GM21367 (cell line): ENCODE data around the gene HYAL3.
"Not testable (repeated sequence)": the region's sequence is repeated elsewhere in the genome, so short reads cannot be mapped to it uniquely, and the experiment has no call there.

ENCODE experiments used
- ATAC-seq: cut with Tn5 transposase; IDR thresholded peaks from one replicate; pipeline ENCODE4 v1.9.1; 2021; ENCODE audit not compliant: unreplicated experiment

HYAL3 gene

DNA sequence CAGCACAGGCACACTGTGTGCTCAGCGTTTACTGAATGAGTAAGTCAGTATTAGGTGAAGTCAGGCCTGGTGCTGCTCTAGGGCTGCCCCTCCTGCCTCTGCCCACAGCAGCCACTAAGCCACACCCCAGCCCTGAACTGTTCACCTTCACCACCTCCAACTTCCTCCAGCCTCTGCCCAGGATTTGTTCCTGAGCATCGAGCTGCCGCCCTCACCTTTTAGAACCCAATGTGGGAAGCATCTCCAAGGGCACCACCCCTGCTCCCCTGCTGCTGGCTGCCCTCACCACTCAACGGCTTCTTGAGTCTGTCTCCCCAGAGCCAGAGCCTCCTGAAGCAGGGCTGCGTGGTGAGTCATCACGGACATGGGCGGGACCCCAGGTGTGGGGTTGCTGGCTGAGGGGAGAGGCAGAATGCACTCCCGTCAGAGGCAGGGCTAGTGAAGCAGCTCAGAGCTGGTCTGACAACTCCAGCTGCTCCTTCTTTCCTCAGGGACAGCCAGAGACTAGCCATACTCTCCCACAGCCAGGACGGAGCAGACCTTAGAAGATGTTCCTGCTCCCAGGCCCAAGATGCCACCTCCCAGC lies 17.5 kb upstream of the HYAL3 start:
- no peak for ATAC-seq

DNA sequence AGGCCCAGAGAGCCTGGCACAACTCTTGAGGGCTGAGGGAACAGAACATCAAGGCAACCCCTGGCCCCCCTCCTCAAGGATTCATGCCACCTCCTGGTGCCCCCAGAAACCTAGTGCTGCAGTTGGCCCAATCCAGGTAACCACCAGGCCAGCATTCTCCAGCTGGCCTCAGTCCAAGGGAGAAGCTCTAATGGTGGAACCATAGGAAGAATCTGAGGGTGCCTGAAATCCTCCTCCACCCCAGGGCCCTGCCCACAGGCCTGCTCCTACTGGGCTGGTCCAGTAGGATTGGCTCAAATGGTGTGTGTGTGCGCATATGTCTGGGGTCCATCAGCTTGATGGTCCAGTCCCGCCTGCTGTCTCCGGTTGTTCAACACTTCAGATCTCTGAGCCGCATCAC lies 15.6 kb upstream of the HYAL3 start:
- ATAC-seq = no peak

DNA sequence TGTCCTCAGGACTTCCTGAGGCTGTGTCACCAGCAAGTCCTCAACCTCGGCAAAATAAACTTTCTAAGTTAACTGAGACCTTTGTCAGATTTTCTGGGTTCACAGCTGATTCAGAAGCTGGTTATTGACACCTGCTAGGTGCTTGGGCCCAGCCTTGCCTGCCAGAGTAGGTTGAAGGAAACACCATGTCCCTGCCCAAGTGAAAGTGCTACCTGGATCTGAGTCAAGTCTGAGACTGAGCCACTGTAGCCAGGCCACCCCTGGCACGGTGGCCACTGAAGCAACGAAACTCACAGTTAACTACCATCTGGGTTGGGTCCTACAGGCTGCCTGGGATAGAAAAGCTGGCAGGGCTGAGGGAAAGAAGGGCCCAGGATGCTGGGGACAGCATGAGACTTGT lies 15.1 kb upstream of the HYAL3 start:
- ATAC-seq = no peak

DNA sequence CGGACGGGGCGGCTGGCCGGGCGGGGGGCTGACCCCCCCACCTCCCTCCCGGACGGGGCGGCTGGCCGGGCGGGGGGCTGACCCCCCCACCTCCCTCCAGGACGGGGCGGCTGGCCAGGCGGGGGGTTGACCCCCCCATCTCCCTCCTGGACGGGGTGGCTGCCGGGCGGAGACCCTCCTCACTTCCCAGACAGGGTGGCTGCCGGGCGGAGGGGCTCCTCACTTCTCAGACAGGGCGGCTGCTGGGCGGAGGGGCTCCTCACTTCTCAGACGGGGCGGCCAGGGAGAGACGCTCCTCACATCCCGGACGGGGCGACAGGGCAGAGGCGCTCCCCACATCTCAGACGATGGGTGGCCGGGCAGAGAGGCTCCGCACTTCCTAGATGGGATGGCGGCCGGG lies 12.8 kb upstream of the HYAL3 start:
- not testable (repeated sequence) for ATAC-seq

DNA sequence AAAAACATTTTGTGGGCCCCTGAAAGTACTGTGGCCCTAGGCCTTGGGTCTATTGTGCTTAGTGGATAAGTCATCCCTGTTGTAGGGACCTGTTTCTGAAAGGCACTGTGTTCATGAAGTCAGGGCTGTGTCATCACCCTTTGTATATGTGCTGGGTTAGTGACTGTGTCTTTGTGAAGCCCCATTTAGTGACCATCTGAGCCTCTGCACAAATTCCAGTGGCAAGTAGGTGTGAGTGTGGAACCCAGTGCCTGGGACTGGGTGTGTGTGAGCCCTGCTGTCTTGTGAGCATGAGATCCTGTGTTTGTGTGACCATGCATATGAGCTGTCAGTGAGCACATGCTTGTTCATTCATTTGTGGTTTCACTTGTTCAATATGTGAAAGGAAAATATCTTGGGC lies 5.4 kb upstream of the HYAL3 start:
- no peak for ATAC-seq

DNA sequence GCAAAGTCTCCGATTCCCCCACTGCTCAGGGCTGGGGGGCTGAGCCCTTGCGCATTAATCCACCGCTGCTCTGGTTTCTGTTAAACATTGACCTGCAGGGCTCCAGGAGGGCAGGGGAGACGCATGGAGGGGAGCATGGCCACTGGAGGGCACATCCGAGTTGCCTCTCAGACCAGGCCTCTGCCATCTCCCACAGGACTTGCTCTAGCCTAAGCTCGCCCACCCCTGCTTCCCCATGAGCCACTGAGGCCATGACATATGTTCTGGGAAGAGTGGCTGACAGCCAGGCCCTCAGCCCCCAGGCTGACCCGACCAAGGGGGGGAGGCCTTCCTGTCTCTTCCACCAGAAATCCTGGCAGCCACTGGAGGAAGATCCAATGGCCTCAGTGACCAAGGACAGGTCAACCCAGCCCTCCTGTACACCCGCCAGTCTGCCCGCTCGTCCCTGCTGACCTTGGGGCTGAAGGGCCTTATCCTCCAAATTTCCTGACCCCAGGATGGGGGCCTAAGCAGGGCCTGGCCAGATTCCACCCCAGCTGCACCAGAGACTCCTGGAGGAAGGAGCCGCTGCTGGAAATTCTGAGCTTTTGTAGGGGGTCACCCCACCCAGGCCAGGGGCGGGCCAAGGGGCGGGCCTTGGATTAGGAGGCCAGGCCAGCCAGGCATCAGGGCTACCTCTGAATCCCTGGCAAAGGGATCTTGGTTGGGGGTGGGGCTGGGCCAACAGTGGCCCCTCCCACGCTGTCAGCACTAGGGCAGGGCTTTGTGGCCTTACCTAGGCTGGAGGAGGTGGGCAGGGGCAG lies 4.0 kb upstream of the HYAL3 start, which contains the start of gene HYAL1:
Gene HYAL1, minus strand, starts transcription at position 562 of the 803 bp plus-strand sequence. CDS start 618 bp downstream, outside the sequence.
- no peak for ATAC-seq

DNA sequence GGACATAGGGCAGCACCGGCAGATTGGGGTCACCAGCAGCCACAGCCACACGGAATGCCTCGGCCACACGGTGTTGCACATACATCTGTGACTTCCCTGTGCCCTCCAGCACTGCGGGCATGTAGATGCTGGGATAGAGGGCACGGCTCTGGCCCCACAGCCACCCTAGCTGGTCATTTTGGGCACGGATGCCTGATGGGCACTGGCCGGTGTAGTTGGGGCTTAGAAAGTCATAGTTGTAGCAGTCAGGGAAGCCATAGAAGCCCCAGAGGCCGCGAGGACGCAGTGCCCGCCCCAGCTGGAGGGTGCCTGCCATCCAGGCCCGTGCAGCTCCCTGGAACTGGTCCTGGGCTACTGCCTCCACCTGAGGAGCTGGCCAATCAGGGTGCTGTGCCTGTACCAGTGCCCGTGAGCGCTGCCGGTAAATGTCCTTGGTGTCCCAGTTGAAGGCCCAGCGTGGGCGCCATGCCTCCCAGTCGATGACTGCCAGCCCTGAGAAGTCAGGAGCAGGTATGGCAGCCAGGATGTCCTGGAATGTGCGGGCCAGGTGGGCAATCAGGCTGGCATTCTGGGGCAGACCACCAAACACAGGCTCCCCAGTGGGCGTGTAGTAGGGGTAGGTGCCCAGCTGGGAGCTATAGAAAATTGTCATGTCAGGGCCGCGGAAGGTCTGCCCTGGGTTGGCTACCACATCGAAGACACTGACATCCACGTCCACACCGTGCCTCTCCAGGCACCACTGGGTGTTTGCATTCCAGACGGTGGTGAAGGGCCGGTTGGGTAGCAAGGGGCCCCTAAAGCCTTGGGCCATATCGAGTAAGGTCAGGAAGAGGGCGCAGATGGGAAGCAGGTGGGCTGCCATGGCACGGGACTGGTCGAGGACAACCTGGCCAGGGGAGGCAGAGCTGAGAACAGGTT lies 3.1 kb upstream of the HYAL3 start:
- no peak for ATAC-seq

DNA sequence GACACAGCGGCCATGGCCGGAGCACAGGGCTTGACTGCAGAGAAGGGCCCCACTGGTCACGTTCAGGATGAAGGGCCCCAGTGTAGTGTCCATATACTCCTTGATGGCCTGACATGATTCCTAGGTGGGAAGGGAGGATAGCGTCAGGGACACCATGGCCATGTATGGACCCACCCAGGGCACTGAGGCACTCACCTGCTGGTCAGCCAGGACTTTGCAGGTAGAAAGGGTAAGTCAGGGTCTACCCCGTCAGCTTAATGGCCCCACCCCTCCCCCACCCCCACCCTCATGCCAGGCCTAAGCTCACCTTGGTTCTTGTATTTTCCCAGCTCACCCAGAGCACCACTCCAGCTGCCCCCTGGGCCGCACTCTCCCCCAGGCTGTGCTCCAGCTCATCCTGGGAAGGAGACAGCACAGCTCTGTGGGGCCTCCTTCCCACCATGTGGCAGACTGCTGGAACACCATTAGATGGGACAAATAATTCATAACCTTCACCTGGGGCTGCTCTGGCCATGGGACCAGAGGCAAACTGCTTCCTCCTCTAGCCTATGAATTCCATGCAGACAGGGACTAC lies 1.6 kb upstream of the HYAL3 start:
- ATAC-seq = no peak

DNA sequence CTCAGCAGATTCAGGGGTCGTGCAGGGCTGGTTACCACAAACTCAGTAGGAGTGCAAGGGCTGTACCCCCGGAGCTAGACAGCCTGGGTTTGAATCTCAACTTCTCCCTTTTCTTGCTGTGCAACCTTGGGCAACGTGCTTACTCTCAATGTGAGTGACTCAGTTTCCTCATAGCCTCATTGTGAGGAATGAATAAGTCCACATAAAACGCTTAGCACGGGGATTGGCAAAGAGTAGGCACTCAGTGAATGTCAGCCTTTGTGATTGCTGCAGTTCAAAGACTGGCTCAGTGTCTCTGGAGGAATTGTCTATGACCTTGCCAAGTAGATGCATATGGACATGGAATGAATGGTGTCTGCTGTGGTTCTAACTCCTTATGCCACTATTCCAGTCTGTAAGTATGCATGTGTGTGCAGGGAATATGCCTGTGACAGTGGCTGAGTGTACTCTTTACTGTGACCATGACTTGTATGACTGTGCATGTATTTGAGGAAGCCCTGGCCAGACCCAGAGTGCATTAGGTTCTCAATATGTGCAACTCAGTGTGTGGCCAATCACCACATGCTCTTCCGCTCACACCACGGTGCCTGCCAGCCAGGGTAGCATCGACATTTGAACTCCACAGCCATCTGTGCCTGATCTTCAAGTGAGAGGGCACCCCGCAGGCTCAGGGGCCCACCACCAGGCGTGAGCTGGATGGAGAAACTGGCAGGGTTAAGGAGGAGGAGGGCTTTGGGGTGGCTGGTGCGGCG lies 900 bp upstream of the HYAL3 start:
- no peak for ATAC-seq

DNA sequence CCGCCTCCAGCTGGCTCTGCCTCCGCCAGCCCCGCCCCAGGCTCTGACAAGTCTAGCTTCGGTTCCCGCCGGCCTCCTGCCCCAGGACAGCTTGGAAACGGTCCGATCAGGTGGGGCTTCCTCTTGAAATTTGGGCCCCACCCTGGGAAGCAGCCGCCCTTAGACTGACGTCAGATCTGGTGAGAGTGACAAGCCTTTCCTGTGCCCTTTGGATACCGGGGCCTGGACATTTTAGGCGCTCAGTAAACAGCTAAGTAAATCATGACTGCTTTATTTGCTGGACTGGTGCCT lies 378 bp upstream of the HYAL3 start:
- ATAC-seq = no peak

DNA sequence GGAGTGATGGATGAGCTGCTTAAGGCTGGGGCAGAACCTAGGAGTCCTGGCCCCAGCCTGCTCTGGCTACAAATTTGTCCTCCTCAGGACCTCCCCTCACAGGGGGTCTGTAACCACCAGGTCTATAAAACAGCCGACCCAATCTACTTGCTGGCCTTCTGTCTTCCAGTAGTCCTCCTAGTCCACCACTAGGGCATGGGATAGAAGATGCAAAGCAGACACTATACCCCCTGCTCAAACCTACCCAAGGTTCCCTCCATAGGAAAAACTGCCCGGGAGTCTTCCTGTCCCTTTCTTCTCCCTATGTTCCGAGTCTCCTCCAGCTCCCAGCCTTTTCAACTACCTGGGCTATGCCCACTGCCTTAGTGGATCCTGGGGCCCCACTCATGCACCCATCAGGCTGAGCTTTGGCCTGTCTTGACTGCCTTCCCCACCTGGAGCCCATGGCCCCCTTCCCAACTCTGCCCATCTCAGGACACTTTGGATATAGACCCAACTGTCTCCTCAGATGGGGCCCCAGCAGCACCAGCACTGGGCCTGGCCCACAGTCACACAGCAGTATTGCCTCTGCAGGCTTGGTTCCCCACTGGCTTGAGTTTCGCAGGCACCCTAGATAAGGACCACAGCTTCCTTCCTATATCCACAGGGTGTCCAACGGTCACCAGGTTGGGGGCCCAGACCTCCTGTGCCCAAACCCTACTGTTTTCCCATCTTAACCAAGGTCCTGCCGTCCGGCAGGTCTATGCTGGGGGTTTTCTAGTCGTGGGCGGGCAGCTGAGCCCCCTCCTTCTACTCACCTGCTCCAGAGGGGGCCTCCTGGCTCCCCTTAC lies 1.1 kb downstream of the HYAL3 start:
- ATAC-seq = no peak

DNA sequence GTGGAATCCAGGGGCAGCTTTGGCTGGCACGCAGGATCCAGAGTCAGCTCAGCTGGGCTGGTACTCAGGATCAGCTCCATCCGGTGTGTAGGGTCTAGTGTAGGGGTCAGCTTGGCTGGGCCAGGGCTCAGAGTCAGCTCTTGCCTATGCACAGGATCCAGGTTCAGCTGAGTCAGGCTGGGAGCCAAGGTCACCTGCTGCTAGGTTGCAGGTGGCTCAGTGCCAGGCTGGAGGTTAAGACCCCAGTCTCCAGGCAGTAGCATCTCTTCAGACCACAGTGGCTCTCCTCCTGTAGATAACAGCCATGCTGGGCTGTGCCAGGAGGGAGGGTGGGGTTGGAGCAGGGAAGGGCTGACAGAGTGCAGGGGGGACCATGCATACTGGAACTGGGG lies 1.8 kb downstream of the HYAL3 start:
- no peak for ATAC-seq

DNA sequence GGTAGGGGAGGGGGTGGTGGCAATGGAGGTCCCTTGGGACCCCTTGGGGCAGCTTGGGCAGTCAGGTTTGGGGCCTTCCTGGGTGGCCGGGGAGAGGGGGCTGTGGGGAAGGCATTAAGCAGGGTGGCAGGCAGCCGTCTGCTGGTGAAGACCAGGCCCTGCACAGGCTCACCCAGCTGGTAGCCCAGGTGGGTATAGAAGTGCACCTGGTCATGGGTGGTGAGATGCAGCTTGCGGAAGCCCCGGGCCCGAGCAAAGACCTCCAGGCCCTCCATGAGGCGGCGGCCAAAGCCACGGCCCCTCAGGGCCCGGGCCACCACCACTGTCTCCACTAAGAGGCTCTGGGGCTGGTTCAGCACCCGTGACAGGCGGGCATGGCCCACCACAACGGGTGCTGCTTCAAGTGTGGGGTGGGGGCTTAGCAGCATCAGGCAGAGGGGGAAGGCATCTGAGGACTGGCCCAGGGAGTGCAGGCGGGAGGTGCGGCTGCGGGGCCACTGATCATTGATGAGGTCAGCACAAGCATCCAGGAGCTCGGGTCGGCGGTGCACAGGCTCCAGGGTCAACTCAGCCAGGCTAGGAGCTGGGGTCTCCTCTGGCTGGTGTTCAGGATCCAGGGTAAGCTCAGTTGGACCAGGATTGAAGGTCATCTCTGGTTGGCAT lies 2.4 kb downstream of the HYAL3 start:
- no peak for ATAC-seq

DNA sequence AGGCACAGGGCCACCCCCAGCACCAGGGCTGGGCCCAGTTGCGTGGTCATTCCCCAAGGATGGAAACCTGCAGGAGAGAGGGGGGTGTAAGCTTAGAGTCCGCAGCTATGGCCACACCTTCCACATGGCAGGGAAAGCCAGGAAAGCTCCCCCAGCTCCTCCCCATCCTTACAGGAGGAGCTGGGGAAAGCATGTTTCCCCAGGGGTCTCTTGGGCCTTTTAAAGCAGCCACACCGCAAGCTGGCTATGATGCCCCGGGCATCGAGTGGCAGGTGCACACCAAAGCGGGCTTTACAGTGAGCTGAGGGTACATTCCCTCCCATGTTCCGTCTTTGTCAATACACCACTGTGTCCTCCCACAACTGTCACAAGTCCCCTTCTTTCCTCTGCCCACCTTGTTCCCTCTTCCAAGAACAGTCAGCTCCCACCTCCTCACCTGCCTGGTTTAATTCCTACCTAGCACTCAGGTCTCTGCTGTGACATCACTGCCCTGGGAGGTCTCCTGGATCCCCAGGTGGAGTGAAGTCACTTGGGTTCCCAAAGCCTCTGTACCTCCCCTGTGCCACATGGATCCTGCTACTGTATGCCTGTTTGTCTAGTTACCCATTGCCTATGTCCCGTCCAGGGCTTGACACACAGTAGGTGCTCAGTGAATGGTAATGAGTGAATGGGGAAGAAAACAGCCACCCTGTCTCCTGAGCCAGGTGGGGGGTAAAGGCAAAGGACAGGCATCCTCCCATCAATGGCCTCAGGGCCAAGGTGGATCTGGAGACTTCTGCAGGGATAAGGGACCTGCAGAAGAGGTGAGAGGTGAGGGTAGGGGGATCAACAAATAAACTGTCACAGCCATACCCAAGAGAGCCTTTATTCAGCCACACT lies 3.4 kb downstream of the HYAL3 start:
- ATAC-seq = no peak

DNA sequence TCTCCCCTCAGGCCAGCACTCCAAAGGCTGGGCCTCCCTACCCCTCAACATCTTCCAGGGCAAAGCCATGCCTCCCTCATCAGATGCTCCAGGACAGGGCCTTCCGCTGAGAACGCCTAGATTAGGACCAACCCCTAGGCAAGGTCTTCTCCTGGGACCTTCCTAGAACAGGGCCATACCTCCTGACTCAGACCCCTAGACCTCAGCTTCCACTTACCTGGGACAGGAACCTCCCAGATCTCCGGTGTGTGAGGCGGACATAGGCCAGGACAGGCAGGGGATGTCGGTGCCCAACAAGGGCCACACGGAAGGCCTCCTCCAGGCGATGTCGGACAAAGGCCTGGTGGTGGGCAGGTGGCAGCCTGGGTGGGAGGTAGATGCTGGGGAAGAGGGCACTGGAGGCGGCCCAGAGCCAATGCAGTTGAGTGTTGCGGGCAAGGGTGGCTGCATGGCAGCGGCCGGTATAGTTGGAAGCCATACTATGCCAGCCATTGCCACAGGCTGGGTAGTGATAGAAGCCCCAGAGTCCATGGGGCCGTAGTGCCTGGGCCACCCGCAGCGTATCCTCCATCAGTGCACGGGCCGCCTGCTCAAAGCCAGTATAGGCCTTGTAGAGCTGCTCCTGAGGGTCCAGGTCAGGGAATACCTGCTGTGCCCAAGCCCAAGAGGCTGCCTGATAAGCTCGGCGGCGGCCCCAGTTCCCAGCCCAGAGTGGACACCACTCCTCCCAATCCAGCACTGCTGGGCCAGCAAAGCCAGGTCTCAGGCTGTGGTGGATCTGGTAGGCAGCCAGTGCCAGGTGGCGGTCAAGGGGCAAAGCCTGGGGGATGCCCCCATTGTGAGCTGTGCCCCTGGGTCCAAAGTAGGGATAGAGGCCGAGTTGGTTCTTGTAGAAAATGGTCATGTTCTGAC lies 4.5 kb downstream of the HYAL3 start:
- ATAC-seq = no peak

DNA sequence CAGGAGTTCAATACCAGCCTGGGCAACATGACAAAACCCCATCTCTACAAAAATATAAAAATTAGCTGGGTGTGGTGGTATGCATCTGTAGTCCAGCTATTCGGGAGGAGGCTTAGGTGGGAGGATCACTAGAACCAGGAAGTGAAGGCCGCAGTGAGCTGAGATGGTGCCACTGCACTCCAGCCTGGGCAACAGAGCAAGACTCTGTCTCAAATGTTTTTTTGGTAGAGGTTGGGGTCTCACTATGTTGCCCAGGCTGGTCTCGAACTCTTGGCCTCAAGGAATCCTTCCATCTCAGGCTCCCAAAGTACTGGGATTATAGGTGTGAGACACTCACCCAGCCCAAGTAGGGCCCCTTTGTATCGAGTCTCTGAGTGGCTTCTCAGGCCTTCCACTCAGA lies 5.1 kb downstream of the HYAL3 start:
- no peak for ATAC-seq

DNA sequence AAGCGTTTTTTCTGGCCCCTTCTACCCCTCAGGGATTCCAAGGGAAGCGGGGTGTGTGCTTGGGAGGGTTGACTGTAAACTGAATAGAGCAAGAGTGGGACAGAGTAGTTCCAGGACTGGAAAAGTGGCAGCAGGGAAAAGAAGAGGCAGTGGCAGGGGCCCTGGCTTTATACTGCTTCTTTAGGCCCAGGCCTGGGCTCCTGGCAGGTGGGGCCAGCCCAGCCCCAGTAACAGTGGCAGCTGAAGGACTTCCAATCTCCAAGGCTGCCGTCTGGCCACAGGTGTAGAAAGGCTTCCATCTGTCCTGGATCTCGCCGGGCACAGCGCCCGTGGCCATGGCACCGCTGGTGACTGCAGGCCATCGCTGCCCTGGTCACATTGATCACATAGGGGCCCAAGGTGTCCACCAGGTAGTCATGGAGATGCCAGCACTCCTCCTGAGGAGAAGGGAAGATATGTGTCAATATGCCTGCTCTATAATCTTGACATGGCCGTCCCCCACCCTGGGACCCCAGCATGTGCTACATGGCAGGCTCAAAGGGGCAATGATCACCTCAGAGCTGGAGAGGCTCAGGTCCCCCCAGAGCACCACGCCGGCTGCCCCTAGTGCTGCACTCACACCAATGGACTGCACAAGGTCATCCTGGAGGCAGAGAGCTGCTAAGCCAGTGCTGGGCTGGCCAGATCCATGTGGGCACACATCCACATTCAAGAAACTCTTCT lies 6.0 kb downstream of the HYAL3 start:
- no peak for ATAC-seq
